ENCODE results near the gene VCL. TPM values are rescaled to one million over a fixed set of nuclear protein-coding genes. Genes with fewer than 3 reads are reported as not detected.
A peak's percentile ranks its signal among the peaks of the same experiment; 100 is the strongest.

VCL gene
- total and polyA plus RNA-seq, 12 donors, result 14.3 to 90.7 (median 43.2) TPM

GRCh38 chr10:74036474-74036873 is 38.6 kb downstream of the VCL start:
- Histone ChIP-seq H3K27me3 (no peaks in the 10 kb centered on the region), H3K9me3 (replicated peaks in 1 of 3) (no peaks in the 10 kb centered on the region), H3K27ac (no peak overlapping the region), H3K4me1 (replicated peaks in 1 of 2) (peaks cover 0 to 12% of the 10 kb centered on the region in 2 donors), H3K36me3 (replicated peaks in 1 of 2) (no peaks in the 10 kb centered on the region), H3K4me3 (no peak overlapping the region)
- WGBS, 4 donors, result 81 to 89% (median 87%) methylated on average over 4 of the region's 4 CpGs
- TF ChIP-seq CTCF (IDR thresholded peaks at IDR 0.05) (no peak), POLR2A (IDR thresholded peaks at IDR 0.05) (no peak)
- intact Hi-C loops (cut with DNase I), result no loop called here
- no peak for DNase-seq

- Histone ChIP-seq H3K27me3 (no peaks in the 10 kb centered on the region), H3K36me3 (replicated peaks in 1 of 2) (no peaks in the 10 kb centered on the region), H3K9me3 (replicated peaks in 1 of 3) (no peaks in the 10 kb centered on the region), H3K27ac (peak overlapping the region in 1 of 5 donors; percentile 5), H3K4me3 (no peak overlapping the region), H3K4me1 (replicated peaks in 1 of 2) (peaks cover 0 to 12% of the 10 kb centered on the region in 2 donors)
- TF ChIP-seq CTCF (IDR thresholded peaks at IDR 0.05) (no peak), POLR2A (IDR thresholded peaks at IDR 0.05) (no peak)
- DNase-seq, result no peak
- WGBS, 4 donors, result 64 to 76% (median 66%) methylated on average over 5 of the region's 5 CpGs
- intact Hi-C loops (cut with DNase I), result no loop called here
Measured at GRCh38 chr10:74039561-74040145, 41.7 kb downstream of the VCL start.

- Histone ChIP-seq H3K27ac (no peak overlapping the region), H3K36me3 (replicated peaks in 1 of 2) (no peaks in the 10 kb centered on the region), H3K4me1 (replicated peaks in 1 of 2) (peaks cover 0 to 12% of the 10 kb centered on the region in 2 donors), H3K9me3 (replicated peaks in 1 of 3) (no peaks in the 10 kb centered on the region), H3K27me3 (no peaks in the 10 kb centered on the region), H3K4me3 (no peak overlapping the region)
- no peak for DNase-seq
- intact Hi-C loops (cut with DNase I), result no loop called here
- no peak for TF ChIP-seq CTCF (IDR thresholded peaks at IDR 0.05)
- TF ChIP-seq POLR2A (IDR thresholded peaks at IDR 0.05), result no peak
- WGBS, 4 donors, result 41 to 79% (median 65%) methylated on average over 3 of the region's 3 CpGs
Measured at GRCh38 chr10:74040200-74041126, 42.5 kb downstream of the VCL start.

DNA sequence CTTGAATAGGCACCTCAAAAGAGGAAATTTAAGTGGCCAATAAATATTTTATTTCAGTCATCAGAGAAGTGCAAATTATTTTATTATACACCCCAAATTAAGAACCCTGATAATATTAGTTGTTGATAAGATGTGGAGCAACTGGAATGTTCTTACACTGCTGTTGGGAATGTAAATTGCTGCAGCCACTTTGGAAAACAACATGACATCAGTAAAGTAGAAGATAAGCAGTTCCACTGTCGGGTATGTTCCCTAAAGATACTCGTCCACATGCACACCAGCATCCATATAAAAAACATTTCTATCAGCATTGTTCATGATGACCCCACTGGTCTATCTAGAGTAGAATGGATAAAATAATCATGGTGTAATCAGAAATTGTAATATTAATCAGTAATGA is 46.5 kb downstream of the VCL start:
- TF ChIP-seq CTCF (IDR thresholded peaks at IDR 0.05), result no peak
- TF ChIP-seq POLR2A (IDR thresholded peaks at IDR 0.05), result no peak
- no peak for DNase-seq
- Histone ChIP-seq H3K4me1 (replicated peaks in 1 of 2) (peaks cover 0 to 21% of the 10 kb centered on the region in 2 donors), H3K4me3 (no peak overlapping the region), H3K27ac (no peak overlapping the region), H3K9me3 (replicated peaks in 1 of 3) (no peaks in the 10 kb centered on the region), H3K36me3 (replicated peaks in 1 of 2) (no peaks in the 10 kb centered on the region), H3K27me3 (no peaks in the 10 kb centered on the region)
- WGBS, 4 donors, result 96 to 98% (median 96%) methylated on average over 2 of the region's 2 CpGs
- intact Hi-C loops (cut with DNase I), result no loop called here
